OCI-LY7 (cell line): ENCODE data around the gene SMIM9. TPM values are rescaled to one million over a fixed set of nuclear protein-coding genes. Genes with fewer than 3 reads are reported as not detected.
"Not testable (repeated sequence)": the region's sequence is repeated elsewhere in the genome, so short reads cannot be mapped to it uniquely, and the experiment has no call there.

Source experiments
- BruUV-seq: library from RNA; stranded (reverse); fragments of 400-500 nt; replicated peaks from 2 replicates; lab custom pipeline; 2021; lab: Mats Ljungman, UMichigan
- CTCF ChIA-PET: fragments of 300-600 bp; sonication (Branson Sonifier 250); formaldehyde crosslinking; loops from one replicate; lab custom pipeline; 2022; ENCODE audit warnings: antibody characterized with exemption; ENCODE audit not compliant: unreplicated experiment; lab: Charles Lee
- POLR2A ChIA-PET: fragments of 300-600 bp; sonication (Branson Sonifier 250); formaldehyde crosslinking; loops from one replicate; lab custom pipeline; 2022; ENCODE audit warnings: antibody characterized with exemption; lab: Charles Lee
- DNase-seq: peaks from one replicate; pipeline ENCODE4 v3.0.0-alpha.2; 2015; ENCODE audit warnings: low spot score
- H2AFZ ChIP-seq: fragments of 200-600 bp; sonication (generic), shearing (Covaris generic); 2 replicates; pipeline ENCODE4 v1.6.1; 2014; ENCODE audit warnings: mild to moderate bottlenecking, antibody characterized with exemption, low read length, moderate library complexity
- H3K27ac ChIP-seq: fragments of 200-600 bp; sonication (generic); 2 replicates; pipeline ENCODE4 v1.5.1; 2014; ENCODE audit warnings: mixed run types, low read depth, mild to moderate bottlenecking, moderate library complexity, low read length, inconsistent platforms; ENCODE audit not compliant: poor library complexity, severe bottlenecking
- H3K36me3 ChIP-seq: fragments of 200-600 bp; sonication (generic); 2 replicates; pipeline ENCODE4 v1.6.1; 2014; ENCODE audit warnings: mild to moderate bottlenecking, antibody characterized with exemption, low read length, moderate library complexity, mixed read lengths; ENCODE audit not compliant: insufficient read depth
- H3K4me1 ChIP-seq: fragments of 200-600 bp; sonication (generic); 2 replicates; pipeline ENCODE4 v1.5.1; 2014; ENCODE audit warnings: mild to moderate bottlenecking, low read length; ENCODE audit not compliant: insufficient read depth, poor library complexity, severe bottlenecking
- H3K4me2 ChIP-seq: fragments of 200-600 bp; sonication (generic); 2 replicates; pipeline ENCODE4 v1.6.1; 2014; ENCODE audit warnings: mild to moderate bottlenecking, low read length
- H3K4me3 ChIP-seq: fragments of 200-600 bp; sonication (generic); 2 replicates; pipeline ENCODE4 v1.5.1; 2014; ENCODE audit warnings: mild to moderate bottlenecking, low read depth, low read length; ENCODE audit not compliant: poor library complexity, severe bottlenecking
- H3K79me2 ChIP-seq: fragments of 200-600 bp; sonication (generic); 2 replicates; pipeline ENCODE4 v1.6.1; 2016; ENCODE audit warnings: low read depth, mild to moderate bottlenecking, low read length, moderate library complexity, mixed read lengths; ENCODE audit not compliant: insufficient read depth
- H3K9me2 ChIP-seq: fragments of 200-600 bp; sonication (generic); 2 replicates; pipeline ENCODE4 v1.6.1; 2016; ENCODE audit warnings: mild to moderate bottlenecking, low read length, mixed read lengths; ENCODE audit not compliant: insufficient read depth
- H3K9me3 ChIP-seq: fragments of 200-600 bp; sonication (generic); 2 replicates; pipeline ENCODE4 v1.6.1; 2014; ENCODE audit warnings: mild to moderate bottlenecking, mixed run types, low read length, mixed read lengths
- H4K20me1 ChIP-seq: fragments of 200-600 bp; sonication (generic); 2 replicates; pipeline ENCODE4 v1.6.1; 2014; ENCODE audit warnings: mild to moderate bottlenecking, antibody characterized with exemption, low read length, moderate library complexity, mixed read lengths; ENCODE audit not compliant: insufficient read depth
- EZH2phosphoT487 ChIP-seq: fragments of 200-600 bp; sonication (generic); IDR thresholded peaks from 2 replicates; pipeline ENCODE4 v1.6.1; 2018; ENCODE audit warnings: low read depth, borderline replicate concordance, mild to moderate bottlenecking, mixed run types, antibody characterized with exemption, low read length, moderate library complexity, mixed read lengths
- intact Hi-C: fragments of 100-400 bp; cut with micrococcal nuclease; formaldehyde crosslinking; loops from one replicate; pipeline ENCODE4 v1.10.0; 2022; ENCODE audit not compliant: unreplicated experiment
- total RNA-seq, 2 experiments: library from RNA; depleted of rRNA in 1 of 2; stranded (reverse); fragments of >200 nt in 1 of 2; shearing (Covaris generic) in 1 of 2; gene quantifications; 2 replicates each; pipeline ENCODE4 v1.2.3, GENCODE V29; 2014 to 2022
- TF ChIP-seq, protein P1 (sequence below): fragments of 200-600 bp; sonication (generic); conservative IDR thresholded peaks from 2 replicates; pipeline ENCODE4 v1.5.1; 2014; ENCODE audit warnings: mild to moderate bottlenecking, antibody characterized with exemption, low read length, moderate library complexity, mixed read lengths

The SMIM9 gene
- total RNA-seq, 2 experiments from 2014 or later, result not detected

DNA sequence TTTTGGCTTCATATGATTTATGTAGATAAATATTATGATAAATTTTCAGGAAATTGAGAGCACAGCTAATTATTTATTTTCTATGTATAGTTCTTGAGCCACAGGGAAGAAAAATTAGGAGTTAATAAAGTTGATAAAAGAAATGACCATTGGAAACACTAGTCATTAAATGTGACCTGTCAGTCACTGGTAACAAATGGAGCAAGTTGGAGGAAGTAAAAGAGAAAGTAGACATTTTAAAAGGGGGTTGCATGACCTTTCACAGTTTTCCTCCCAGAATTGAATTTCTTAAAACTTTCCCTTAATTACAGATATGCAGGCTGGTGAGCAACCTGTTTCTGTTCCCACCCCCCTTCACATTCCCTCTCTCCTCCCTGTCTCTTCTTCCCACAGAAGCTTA, 5.3 kb downstream of the SMIM9 start:
- H3K4me1 ChIP-seq, result peaks cover 11% of the 10 kb centered on the region
- no TSS peak for BruUV-seq
- H2AFZ ChIP-seq, result no peak overlapping the region
- H3K9me2 ChIP-seq, result no peaks in the 10 kb centered on the region
- H3K4me2 ChIP-seq, result no peak overlapping the region
- no peak overlapping the region for H3K27ac ChIP-seq
- TF ChIP-seq EZH2phosphoT487, result no peak
- TF ChIP-seq, protein P1, sequence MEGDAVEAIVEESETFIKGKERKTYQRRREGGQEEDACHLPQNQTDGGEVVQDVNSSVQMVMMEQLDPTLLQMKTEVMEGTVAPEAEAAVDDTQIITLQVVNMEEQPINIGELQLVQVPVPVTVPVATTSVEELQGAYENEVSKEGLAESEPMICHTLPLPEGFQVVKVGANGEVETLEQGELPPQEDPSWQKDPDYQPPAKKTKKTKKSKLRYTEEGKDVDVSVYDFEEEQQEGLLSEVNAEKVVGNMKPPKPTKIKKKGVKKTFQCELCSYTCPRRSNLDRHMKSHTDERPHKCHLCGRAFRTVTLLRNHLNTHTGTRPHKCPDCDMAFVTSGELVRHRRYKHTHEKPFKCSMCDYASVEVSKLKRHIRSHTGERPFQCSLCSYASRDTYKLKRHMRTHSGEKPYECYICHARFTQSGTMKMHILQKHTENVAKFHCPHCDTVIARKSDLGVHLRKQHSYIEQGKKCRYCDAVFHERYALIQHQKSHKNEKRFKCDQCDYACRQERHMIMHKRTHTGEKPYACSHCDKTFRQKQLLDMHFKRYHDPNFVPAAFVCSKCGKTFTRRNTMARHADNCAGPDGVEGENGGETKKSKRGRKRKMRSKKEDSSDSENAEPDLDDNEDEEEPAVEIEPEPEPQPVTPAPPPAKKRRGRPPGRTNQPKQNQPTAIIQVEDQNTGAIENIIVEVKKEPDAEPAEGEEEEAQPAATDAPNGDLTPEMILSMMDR, result no peak
- no peaks in the 10 kb centered on the region for H3K79me2 ChIP-seq
- no peaks in the 10 kb centered on the region for H4K20me1 ChIP-seq
- ChIA-PET POLR2A (no interaction called here), CTCF (no interaction called here)
- no peak overlapping the region for H3K4me3 ChIP-seq
- no peaks in the 10 kb centered on the region for H3K36me3 ChIP-seq
- intact Hi-C loops, result no loop called here
- no peaks in the 10 kb centered on the region for H3K9me3 ChIP-seq
- no peak for DNase-seq

DNA sequence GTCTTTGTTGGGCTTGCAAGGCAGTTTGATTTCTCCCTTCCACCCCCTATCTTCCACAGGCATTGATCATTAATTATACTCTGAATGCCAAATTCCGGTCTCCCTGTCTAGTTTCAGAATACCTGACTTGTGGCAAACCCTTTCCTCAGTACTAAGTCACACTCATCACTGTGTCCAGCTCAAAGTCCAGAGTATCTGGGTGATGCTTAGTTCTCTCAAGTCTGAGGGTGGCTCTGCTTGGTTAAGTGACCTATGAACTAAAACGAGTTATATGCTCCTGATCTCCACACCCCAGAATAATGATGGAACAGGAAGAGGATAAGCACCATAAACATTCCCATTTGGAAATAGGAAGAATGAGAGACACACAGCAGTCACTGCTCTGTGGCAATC, 6.5 kb downstream of the SMIM9 start:
- ChIA-PET CTCF (no interaction called here), POLR2A (no interaction called here)
- H3K4me1 ChIP-seq, result peaks cover 11% of the 10 kb centered on the region
- no peaks in the 10 kb centered on the region for H3K9me2 ChIP-seq
- no peak overlapping the region for H3K27ac ChIP-seq
- H3K36me3 ChIP-seq, result no peaks in the 10 kb centered on the region
- H3K79me2 ChIP-seq, result no peaks in the 10 kb centered on the region
- no peaks in the 10 kb centered on the region for H3K9me3 ChIP-seq
- H2AFZ ChIP-seq, result peak overlapping the region; percentile 89
- no peak for DNase-seq
- no peaks in the 10 kb centered on the region for H4K20me1 ChIP-seq
- TF ChIP-seq, protein P1, result no peak
- peak overlapping the region; percentile 68 for H3K4me2 ChIP-seq
- H3K4me3 ChIP-seq, result peak overlapping the region; percentile 46
- no TSS peak for BruUV-seq
- intact Hi-C loops, result no loop called here

DNA sequence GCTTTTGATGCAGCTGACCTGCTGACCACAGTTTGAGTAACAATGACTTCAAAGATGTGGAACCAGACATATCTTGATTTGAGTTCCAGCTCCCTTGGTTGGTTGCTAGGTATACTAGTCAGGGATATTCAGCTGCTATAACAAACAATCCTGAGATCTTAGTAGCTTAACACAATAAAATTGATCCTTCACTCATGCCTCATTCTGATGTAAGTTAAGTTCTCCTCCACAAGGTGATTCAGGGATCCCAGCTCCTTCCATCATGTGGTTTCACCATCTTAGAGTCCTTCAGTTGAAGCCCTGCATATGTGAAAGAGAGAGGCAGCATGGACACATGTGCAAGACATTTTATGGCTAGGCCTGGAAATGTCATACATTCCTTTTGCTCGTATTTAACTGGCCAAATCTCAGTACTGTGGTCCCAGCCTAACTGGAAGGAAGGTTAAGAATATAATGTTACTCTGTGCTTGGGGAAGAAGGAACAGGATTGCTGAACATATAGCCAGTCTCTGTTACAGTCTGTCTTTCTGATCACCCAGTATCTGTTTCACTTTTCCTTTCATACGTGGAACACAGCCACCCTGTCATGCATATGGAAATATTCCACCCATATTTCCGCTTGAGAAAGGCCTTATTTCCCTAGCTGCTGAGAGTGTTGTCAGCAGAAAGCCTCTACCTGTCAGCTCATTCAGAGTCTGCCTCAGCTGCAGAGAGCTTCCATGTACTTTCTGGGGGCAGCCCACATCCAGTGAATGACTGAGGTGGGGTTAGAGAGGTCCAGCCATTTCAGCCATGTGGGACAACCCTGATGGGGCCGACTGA, 7.1 kb downstream of the SMIM9 start:
- intact Hi-C loops, result no loop called here
- Histone ChIP-seq H3K27ac (no peak overlapping the region), H4K20me1 (no peaks in the 10 kb centered on the region), H3K79me2 (no peaks in the 10 kb centered on the region), H3K4me3 (peak overlapping the region; percentile 46), H3K9me2 (no peaks in the 10 kb centered on the region), H2AFZ (peak overlapping the region; percentile 89), H3K4me1 (peaks cover 11% of the 10 kb centered on the region), H3K9me3 (no peaks in the 10 kb centered on the region), H3K36me3 (no peaks in the 10 kb centered on the region), H3K4me2 (peak overlapping the region; percentile 68)
- TF ChIP-seq EZH2phosphoT487, result no peak
- TF ChIP-seq, protein P1, result no peak
- DNase-seq, result peak; percentile 68
- ChIA-PET CTCF (no interaction called here), POLR2A (interaction anchor here (1.4 kb wide), 1 partner anchor 22 kb away, joined by 3 read pairs; the partner anchor contains the start of gene MPP1)
- BruUV-seq, result no TSS peak

DNA sequence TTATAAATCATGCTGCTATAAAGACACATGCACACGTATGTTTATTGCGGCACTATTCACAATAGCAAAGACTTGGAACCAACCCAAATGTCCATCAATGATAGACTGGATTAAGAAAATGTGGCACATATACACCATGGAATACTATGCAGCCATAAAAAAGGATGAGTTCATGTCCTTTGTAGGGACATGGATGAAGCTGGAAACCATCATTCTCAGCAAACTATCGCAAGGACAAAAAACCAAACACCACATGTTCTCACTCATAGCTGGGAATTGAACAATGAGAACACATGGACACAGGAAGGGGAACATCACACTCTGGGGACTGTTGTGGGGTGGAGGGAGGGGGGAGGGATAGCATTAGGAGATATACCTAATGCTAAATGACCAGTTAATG, 8.9 kb downstream of the SMIM9 start:
- H3K4me3 ChIP-seq, intact Hi-C loops, BruUV-seq, POLR2A ChIA-PET, H3K4me2 ChIP-seq, H2AFZ ChIP-seq, DNase-seq, H3K9me2 ChIP-seq, H3K79me2 ChIP-seq, H3K9me3 ChIP-seq, CTCF ChIA-PET, H3K27ac ChIP-seq, H3K36me3 ChIP-seq, H4K20me1 ChIP-seq: not testable (repeated sequence)
- peaks cover 11% of the 10 kb centered on the region for H3K4me1 ChIP-seq
